Measurements from ENCODE around the gene RNF144A.
"Not testable (repeated sequence)": the region's sequence is repeated elsewhere in the genome, so short reads cannot be mapped to it uniquely, and the experiment has no call there.

The RNF144A gene

GRCh38 chr2:6930923-6931647, 13.9 kb downstream of the RNF144A start:
- DNase-seq, result no peak

GRCh38 chr2:6931753-6932152, 14.5 kb downstream of the RNF144A start:
- no peak for DNase-seq

- DNase-seq, result no peak
Measured at GRCh38 chr2:6932206-6932605, 15.0 kb downstream of the RNF144A start.

GRCh38 chr2:6932828-6933227, 15.6 kb downstream of the RNF144A start:
- DNase-seq, result no peak

GRCh38 chr2:6933911-6934310, 16.7 kb downstream of the RNF144A start:
- no peak for DNase-seq

- no peak for DNase-seq
Measured at GRCh38 chr2:6934345-6934744, 17.1 kb downstream of the RNF144A start.

- DNase-seq, result no peak
Measured at GRCh38 chr2:6934758-6935651, 17.8 kb downstream of the RNF144A start.

GRCh38 chr2:6935652-6936020, 18.4 kb downstream of the RNF144A start:
- not testable (repeated sequence) for DNase-seq

- no peak for DNase-seq
Measured at GRCh38 chr2:6937157-6937556, 19.9 kb downstream of the RNF144A start.

GRCh38 chr2:6937582-6937981, 20.4 kb downstream of the RNF144A start:
- no peak for DNase-seq

GRCh38 chr2:6939071-6939470, 21.9 kb downstream of the RNF144A start:
- DNase-seq, result no peak

- DNase-seq, result no peak
Measured at GRCh38 chr2:6940820-6941219, 23.6 kb downstream of the RNF144A start.

GRCh38 chr2:6941299-6942046, 24.3 kb downstream of the RNF144A start:
- DNase-seq, result no peak

GRCh38 chr2:6942848-6943247, 25.6 kb downstream of the RNF144A start:
- DNase-seq, result no peak

GRCh38 chr2:6943523-6943922, 26.3 kb downstream of the RNF144A start:
- DNase-seq, result no peak

- no peak for DNase-seq
Measured at GRCh38 chr2:6943971-6944370, 26.8 kb downstream of the RNF144A start.

GRCh38 chr2:6944555-6944954, 27.3 kb downstream of the RNF144A start:
- no peak for DNase-seq

GRCh38 chr2:6945087-6945813, 28.0 kb downstream of the RNF144A start:
- no peak for DNase-seq

GRCh38 chr2:6945821-6946220, 28.6 kb downstream of the RNF144A start:
- no peak for DNase-seq

GRCh38 chr2:6946722-6947121, 29.5 kb downstream of the RNF144A start:
- DNase-seq, result no peak

- DNase-seq, result no peak
Measured at GRCh38 chr2:6947929-6948676, 30.9 kb downstream of the RNF144A start.

Data from CD4-positive, alpha-beta T cell treated with Interferon gamma for 1 hour (primary cell).